Activated CD4-positive, alpha-beta T cell treated with anti-CD3 and anti-CD28 coated beads for 36 hours (primary cell): ENCODE measurements around the gene ADCK1. TPM values are rescaled to one million over a fixed set of nuclear protein-coding genes. Genes with fewer than 3 reads are reported as not detected.

ENCODE experiments used
- ATAC-seq: fragments of 200-7000 bp; cut with Tn5 transposase; one replicate; pipeline ENCODE4 v1.10.0; 2021; ENCODE audit warnings: mild to moderate bottlenecking, moderate library complexity
- CTCF ChIA-PET: fragments of 350-600 bp; sonication (Branson Sonifier 250); formaldehyde crosslinking; loops from one replicate; lab custom pipeline; 2021; ENCODE audit warnings: antibody characterized with exemption; lab: Charles Lee
- POLR2A ChIA-PET: fragments of 350-600 bp; sonication (Branson Sonifier 250); formaldehyde crosslinking; loops from one replicate; lab custom pipeline; 2021; ENCODE audit warnings: antibody characterized with exemption, inconsistent platforms; lab: Charles Lee
- DNase-seq: peaks from one replicate; pipeline ENCODE4 v3.0.0-alpha.2; 2020
- H3K27ac Mint-ChIP-seq: one replicate; pipeline ENCODE4 v1.8.0; 2021; ENCODE audit warnings: mixed read lengths
- H3K27me3 Mint-ChIP-seq: one replicate; pipeline ENCODE4 v1.8.0; 2021; ENCODE audit warnings: mixed read lengths
- H3K36me3 Mint-ChIP-seq: one replicate; pipeline ENCODE4 v1.8.0; 2021; ENCODE audit warnings: low read depth, mixed read lengths
- H3K4me1 Mint-ChIP-seq: one replicate; pipeline ENCODE4 v1.8.0; 2021; ENCODE audit warnings: mixed read lengths
- H3K4me3 Mint-ChIP-seq: one replicate; pipeline ENCODE4 v1.8.0; 2021; ENCODE audit warnings: mild to moderate bottlenecking, moderate library complexity, mixed read lengths
- H3K9me3 Mint-ChIP-seq: one replicate; pipeline ENCODE4 v1.8.0; 2021; ENCODE audit warnings: low read depth, mixed read lengths
- intact Hi-C, 2 experiments: fragments of 100-400 bp; cut with DNase I in 1 of 2; cut with micrococcal nuclease in 1 of 2; formaldehyde crosslinking; loops; one replicate each; pipeline versions ENCODE4 v1.14.2 to v1.15.1; 2022 to 2024; cut with DNase I, micrococcal nuclease
- total RNA-seq, 2 experiments: library from RNA; stranded (reverse); gene quantifications; one replicate each; pipeline ENCODE4 v1.2.3, GENCODE V29; 2021

ADCK1 gene
- total RNA-seq, 2 experiments from 2014 or later, result 4.6 to 4.9 TPM

- H3K4me3 Mint-ChIP-seq, result no peak overlapping the region
- H3K36me3 Mint-ChIP-seq, result no peaks in the 10 kb centered on the region
- no peaks in the 10 kb centered on the region for H3K27me3 Mint-ChIP-seq
- H3K4me1 Mint-ChIP-seq, result peaks cover 9% of the 10 kb centered on the region
- no peaks in the 10 kb centered on the region for H3K9me3 Mint-ChIP-seq
- ChIA-PET CTCF (interaction anchor here (0.9 kb wide), 1 partner anchor 851 kb away, joined by 3 read pairs; no protein-coding TSS in a partner anchor), POLR2A (no interaction called here)
- intact Hi-C loops, result no loop called here
- ATAC-seq, result no peak
- DNase-seq, result no peak
- H3K27ac Mint-ChIP-seq, result no peak overlapping the region
Measured at GRCh38 chr14:77843651-77844050, 43.7 kb downstream of the ADCK1 start.

GRCh38 chr14:77844802-77845201 lies 44.9 kb downstream of the ADCK1 start:
- no peaks in the 10 kb centered on the region for H3K4me1 Mint-ChIP-seq
- ChIA-PET POLR2A (no interaction called here), CTCF (interaction anchor here (0.6 kb wide), 1 partner anchor 38 kb away, joined by 3 read pairs; no protein-coding TSS in a partner anchor)
- no peaks in the 10 kb centered on the region for H3K9me3 Mint-ChIP-seq
- no peak overlapping the region for H3K27ac Mint-ChIP-seq
- intact Hi-C loops, result no loop called here
- H3K27me3 Mint-ChIP-seq, result no peaks in the 10 kb centered on the region
- no peak overlapping the region for H3K4me3 Mint-ChIP-seq
- DNase-seq (no peak), ATAC-seq (no peak)
- no peaks in the 10 kb centered on the region for H3K36me3 Mint-ChIP-seq

- H3K36me3 Mint-ChIP-seq, result peaks cover 3% of the 10 kb centered on the region
- H3K4me1 Mint-ChIP-seq, result no peaks in the 10 kb centered on the region
- H3K27me3 Mint-ChIP-seq, result no peaks in the 10 kb centered on the region
- ChIA-PET CTCF (no interaction called here), POLR2A (no interaction called here)
- H3K4me3 Mint-ChIP-seq, result no peak overlapping the region
- H3K27ac Mint-ChIP-seq, result no peak overlapping the region
- DNase-seq, result no peak
- ATAC-seq, result no peak
- intact Hi-C loops, result no loop called here
- H3K9me3 Mint-ChIP-seq, result no peaks in the 10 kb centered on the region
Measured at GRCh38 chr14:77848031-77848430, 48.1 kb downstream of the ADCK1 start.

- CTCF ChIA-PET, result interaction anchor here (0.7 kb wide), 1 partner anchor 11 kb away, joined by 3 read pairs; no protein-coding TSS in a partner anchor
- H3K36me3 Mint-ChIP-seq, result peaks cover 3% of the 10 kb centered on the region
- H3K4me3 Mint-ChIP-seq, result no peak overlapping the region
- ATAC-seq, result no peak
- no peak for DNase-seq
- H3K9me3 Mint-ChIP-seq, result no peaks in the 10 kb centered on the region
- intact Hi-C loops, result no loop called here
- POLR2A ChIA-PET, result no interaction called here
- no peak overlapping the region for H3K27ac Mint-ChIP-seq
- H3K4me1 Mint-ChIP-seq, result no peaks in the 10 kb centered on the region
- no peaks in the 10 kb centered on the region for H3K27me3 Mint-ChIP-seq
Measured at GRCh38 chr14:77849711-77850110, 49.8 kb downstream of the ADCK1 start.

GRCh38 chr14:77853919-77854318 lies 54.0 kb downstream of the ADCK1 start:
- CTCF ChIA-PET, result interaction anchor here (0.6 to 1.4 kb wide), 6 partner anchors 8 to 1049 kb away, joined by 3 to 11 read pairs (median 3); no protein-coding TSS in a partner anchor

GRCh38 chr14:77856941-77857340 lies 57.0 kb downstream of the ADCK1 start:
- H3K9me3 Mint-ChIP-seq, result no peaks in the 10 kb centered on the region
- no peaks in the 10 kb centered on the region for H3K36me3 Mint-ChIP-seq
- intact Hi-C loops, result no loop called here
- no peak for ATAC-seq
- H3K4me1 Mint-ChIP-seq, result no peaks in the 10 kb centered on the region
- CTCF ChIA-PET, result no interaction called here
- no peak overlapping the region for H3K27ac Mint-ChIP-seq
- H3K27me3 Mint-ChIP-seq, result no peaks in the 10 kb centered on the region
- POLR2A ChIA-PET, result no interaction called here
- no peak overlapping the region for H3K4me3 Mint-ChIP-seq
- DNase-seq, result no peak

More at GRCh38 chr14:77853919-77854318, 54.0 kb downstream of the ADCK1 start:
- H3K4me1 Mint-ChIP-seq, result no peaks in the 10 kb centered on the region
- ATAC-seq (no peak), DNase-seq (no peak)
- POLR2A ChIA-PET, result no interaction called here
- no peak overlapping the region for H3K27ac Mint-ChIP-seq
- H3K27me3 Mint-ChIP-seq, result no peaks in the 10 kb centered on the region
- peaks cover 3% of the 10 kb centered on the region for H3K36me3 Mint-ChIP-seq
- H3K4me3 Mint-ChIP-seq, result no peak overlapping the region
- H3K9me3 Mint-ChIP-seq, result no peaks in the 10 kb centered on the region
- intact Hi-C loops, result no loop called here

GRCh38 chr14:77859934-77860570 lies 60.1 kb downstream of the ADCK1 start:
- ATAC-seq (no peak), DNase-seq (no peak)
- Mint-ChIP-seq H3K4me3 (no peak overlapping the region), H3K4me1 (no peaks in the 10 kb centered on the region), H3K27me3 (no peaks in the 10 kb centered on the region), H3K36me3 (peaks cover 8% of the 10 kb centered on the region), H3K9me3 (no peaks in the 10 kb centered on the region), H3K27ac (no peak overlapping the region)
- POLR2A ChIA-PET, result no interaction called here
- CTCF ChIA-PET, result interaction anchor here (1.1 to 3.6 kb wide), 3 partner anchors 70 to 737 kb away, joined by 3 to 13 read pairs (median 9); no protein-coding TSS in a partner anchor
- intact Hi-C loops, result loop anchor here in 1 of 2 experiments (5.0 kb wide), 1 partner anchor 837 kb away; no protein-coding TSS in a partner anchor

- no peak for DNase-seq
- intact Hi-C loops, result loop anchor here in 1 of 2 experiments (5.0 kb wide), 1 partner anchor 836 kb away; no protein-coding TSS in a partner anchor
- H3K27ac Mint-ChIP-seq, result no peak overlapping the region
- CTCF ChIA-PET, result interaction anchor here (0.6 to 3.6 kb wide), 12 partner anchors 8 to 736 kb away, joined by 3 to 13 read pairs (median 4); no protein-coding TSS in a partner anchor
- H3K4me1 Mint-ChIP-seq, result no peaks in the 10 kb centered on the region
- H3K36me3 Mint-ChIP-seq, result peaks cover 13% of the 10 kb centered on the region
- H3K4me3 Mint-ChIP-seq, result no peak overlapping the region
- no peaks in the 10 kb centered on the region for H3K27me3 Mint-ChIP-seq
- no peak for ATAC-seq
- H3K9me3 Mint-ChIP-seq, result no peaks in the 10 kb centered on the region
- POLR2A ChIA-PET, result no interaction called here
Measured at GRCh38 chr14:77861201-77861600, 61.3 kb downstream of the ADCK1 start.

GRCh38 chr14:77862154-77862786 lies 62.4 kb downstream of the ADCK1 start:
- Mint-ChIP-seq H3K27me3 (no peaks in the 10 kb centered on the region), H3K4me1 (no peaks in the 10 kb centered on the region), H3K36me3 (peaks cover 13% of the 10 kb centered on the region), H3K27ac (no peak overlapping the region), H3K4me3 (no peak overlapping the region), H3K9me3 (no peaks in the 10 kb centered on the region)
- DNase-seq, result peak; percentile 88
- CTCF ChIA-PET, result interaction anchor here (0.6 to 3.6 kb wide), 18 partner anchors 9 to 735 kb away, joined by 3 to 13 read pairs (median 4); no protein-coding TSS in a partner anchor
- POLR2A ChIA-PET, result no interaction called here
- intact Hi-C loops, result loop anchor here (1.0 to 5.0 kb wide), 6 partner anchors 129 to 835 kb away; no protein-coding TSS in a partner anchor
- ATAC-seq, result peak; percentile 77

GRCh38 chr14:77864085-77864484 lies 64.2 kb downstream of the ADCK1 start:
- no peaks in the 10 kb centered on the region for H3K4me1 Mint-ChIP-seq
- H3K36me3 Mint-ChIP-seq, result peaks cover 13% of the 10 kb centered on the region
- no peak overlapping the region for H3K27ac Mint-ChIP-seq
- DNase-seq (no peak), ATAC-seq (no peak)
- no peaks in the 10 kb centered on the region for H3K9me3 Mint-ChIP-seq
- POLR2A ChIA-PET, result no interaction called here
- no peaks in the 10 kb centered on the region for H3K27me3 Mint-ChIP-seq
- CTCF ChIA-PET, result interaction anchor here (0.7 to 2.6 kb wide), 4 partner anchors 8 to 903 kb away, joined by 3 to 11 read pairs (median 4); no protein-coding TSS in a partner anchor
- intact Hi-C loops, result loop anchor here in 1 of 2 experiments (5.0 kb wide), 1 partner anchor 833 kb away; no protein-coding TSS in a partner anchor
- no peak overlapping the region for H3K4me3 Mint-ChIP-seq

GRCh38 chr14:77864580-77864979 lies 64.7 kb downstream of the ADCK1 start:
- intact Hi-C loops, result loop anchor here in 1 of 2 experiments (5.0 kb wide), 1 partner anchor 833 kb away; no protein-coding TSS in a partner anchor
- DNase-seq, result no peak
- H3K4me3 Mint-ChIP-seq, result no peak overlapping the region

More at GRCh38 chr14:77864580-77864979, 64.7 kb downstream of the ADCK1 start:
- POLR2A ChIA-PET, result no interaction called here
- H3K36me3 Mint-ChIP-seq, result peaks cover 13% of the 10 kb centered on the region
- ATAC-seq, result no peak
- CTCF ChIA-PET, result interaction anchor here (0.9 kb wide), 1 partner anchor 11 kb away, joined by 3 read pairs; no protein-coding TSS in a partner anchor
- no peaks in the 10 kb centered on the region for H3K4me1 Mint-ChIP-seq
- no peaks in the 10 kb centered on the region for H3K27me3 Mint-ChIP-seq
- no peak overlapping the region for H3K27ac Mint-ChIP-seq
- H3K9me3 Mint-ChIP-seq, result no peaks in the 10 kb centered on the region
